Suprapubic skin (tissue), 4 donors: Measurements from ENCODE around the gene GABRB2. TPM values are rescaled to one million over a fixed set of nuclear protein-coding genes. Genes with fewer than 3 reads are reported as not detected.
"Not testable (repeated sequence)": the region's sequence is repeated elsewhere in the genome, so short reads cannot be mapped to it uniquely, and the experiment has no call there.

ENCODE experiments used
- DNase-seq, 2 donors: peaks; one replicate each; pipeline ENCODE4 v3.0.0-alpha.2; 2019; ENCODE audit warnings: low spot score in 2 of 2
- H3K27ac ChIP-seq: fragments of 200-600 bp; sonication (generic); one replicate; pipeline ENCODE4 v1.5.1; 2019
- H3K27me3 ChIP-seq: fragments of 200-600 bp; sonication (generic); one replicate; pipeline ENCODE4 v1.5.1; 2019
- H3K36me3 ChIP-seq: fragments of 200-600 bp; sonication (generic); one replicate; pipeline ENCODE4 v1.5.1; 2019
- H3K4me1 ChIP-seq: fragments of 200-600 bp; sonication (generic); one replicate; pipeline ENCODE4 v1.5.1; 2019
- H3K4me3 ChIP-seq: fragments of 200-600 bp; sonication (generic); one replicate; pipeline ENCODE4 v1.5.1; 2019; ENCODE audit warnings: mild to moderate bottlenecking
- H3K9me3 ChIP-seq: fragments of 200-600 bp; sonication (generic); one replicate; pipeline ENCODE4 v1.5.1; 2019
- CTCF ChIP-seq, 2 donors: fragments of 200-600 bp in 1 of 2; fragments of 450-650 bp in 1 of 2; sonication (generic) in 1 of 2; IDR thresholded peaks; one replicate each; pipeline ENCODE4 v1.5.1; 2016 to 2019; ENCODE audit warnings: antibody characterized with exemption in 2 of 2, mild to moderate bottlenecking in 1 of 2, moderate library complexity in 1 of 2
- EP300 ChIP-seq: sonication (generic); formaldehyde crosslinking; IDR thresholded peaks from one replicate; pipeline ENCODE4 v1.6.1; 2017; ENCODE audit warnings: antibody characterized with exemption
- POLR2A ChIP-seq, 2 donors: fragments of 450-650 bp; IDR thresholded peaks; one replicate each; pipeline ENCODE4 v1.6.1; 2017; ENCODE audit warnings: antibody characterized with exemption in 2 of 2, mild to moderate bottlenecking in 2 of 2, moderate library complexity in 2 of 2
- POLR2AphosphoS5 ChIP-seq, 3 donors: sonication (generic); formaldehyde crosslinking; IDR thresholded peaks; one replicate each; pipeline ENCODE4 v1.6.1; 2017; ENCODE audit warnings: antibody characterized with exemption in 3 of 3
- WGBS: methylation state at CpG from one replicate; pipeline ENCODE4 v1.1.5; 2018; 5-methylcytosine and 5-hydroxymethylcytosine counted together
- total RNA-seq, 4 donors: library from RNA; depleted of rRNA; stranded (reverse); fragments of >200 nt; gene quantifications; one replicate each; pipeline ENCODE4 v1.1.0, GENCODE V29; 2016

The GABRB2 gene
- total RNA-seq, 4 donors from 2014 or later = 0.11 to 1.6 (median 0.24) TPM; not detected in 1

GRCh38 chr5:161311146-161311708 lies 235.3 kb downstream of the GABRB2 start:
- WGBS = 93% methylated on average over 2 of the region's 2 CpGs
- no peaks in the 10 kb centered on the region for H3K36me3 ChIP-seq
- no peak overlapping the region for H3K4me3 ChIP-seq
- no peaks in the 10 kb centered on the region for H3K9me3 ChIP-seq
- no peak for DNase-seq
- no peak for TF ChIP-seq POLR2A (IDR thresholded peaks at IDR 0.05)
- no peak overlapping the region for H3K27ac ChIP-seq
- no peaks in the 10 kb centered on the region for H3K4me1 ChIP-seq
- no peaks in the 10 kb centered on the region for H3K27me3 ChIP-seq

- 62% methylated on average over 4 of the region's 4 CpGs for WGBS
- H3K4me1 ChIP-seq = no peaks in the 10 kb centered on the region
- H3K27ac ChIP-seq = no peak overlapping the region
- no peaks in the 10 kb centered on the region for H3K27me3 ChIP-seq
- H3K36me3 ChIP-seq = no peaks in the 10 kb centered on the region
- no peaks in the 10 kb centered on the region for H3K9me3 ChIP-seq
- DNase-seq = no peak
- no peak overlapping the region for H3K4me3 ChIP-seq
- TF ChIP-seq POLR2A (IDR thresholded peaks at IDR 0.05) = no peak
- no peak for TF ChIP-seq EP300
- TF ChIP-seq POLR2AphosphoS5 (IDR thresholded peaks at IDR 0.05) = no peak
- TF ChIP-seq CTCF (IDR thresholded peaks at IDR 0.05) = no peak
These were observed 240.1 kb downstream of the GABRB2 start for GRCh38 chr5:161306351-161306995.

GRCh38 chr5:161305601-161306000 lies 240.9 kb downstream of the GABRB2 start:
- DNase-seq = no peak
- Histone ChIP-seq H3K27me3 (no peaks in the 10 kb centered on the region), H3K9me3 (no peaks in the 10 kb centered on the region), H3K4me1 (no peaks in the 10 kb centered on the region), H3K36me3 (no peaks in the 10 kb centered on the region), H3K27ac (no peak overlapping the region), H3K4me3 (no peak overlapping the region)
- TF ChIP-seq CTCF (IDR thresholded peaks at IDR 0.05) (no peak), POLR2A (IDR thresholded peaks at IDR 0.05) (no peak), EP300 (no peak), POLR2AphosphoS5 (IDR thresholded peaks at IDR 0.05) (no peak)

GRCh38 chr5:161302559-161302958 lies 244.0 kb downstream of the GABRB2 start:
- Histone ChIP-seq H3K36me3 (no peaks in the 10 kb centered on the region), H3K4me3 (no peak overlapping the region), H3K27me3 (no peaks in the 10 kb centered on the region), H3K4me1 (no peaks in the 10 kb centered on the region), H3K9me3 (no peaks in the 10 kb centered on the region), H3K27ac (no peak overlapping the region)
- WGBS = 75% methylated on average over 1 of the region's 1 CpG
- TF ChIP-seq POLR2A (IDR thresholded peaks at IDR 0.05) (no peak), POLR2AphosphoS5 (IDR thresholded peaks at IDR 0.05) (no peak)
- no peak for DNase-seq

- no peak overlapping the region for H3K4me3 ChIP-seq
- DNase-seq = no peak
- no peaks in the 10 kb centered on the region for H3K4me1 ChIP-seq
- TF ChIP-seq POLR2AphosphoS5 (IDR thresholded peaks at IDR 0.05) (no peak), EP300 (no peak), POLR2A (IDR thresholded peaks at IDR 0.05) (no peak), CTCF (IDR thresholded peaks at IDR 0.05) (no peak)
- 88% methylated on average over 2 of the region's 2 CpGs for WGBS
- H3K9me3 ChIP-seq = no peaks in the 10 kb centered on the region
- no peak overlapping the region for H3K27ac ChIP-seq
- H3K27me3 ChIP-seq = no peaks in the 10 kb centered on the region
- no peaks in the 10 kb centered on the region for H3K36me3 ChIP-seq
These were observed 244.9 kb downstream of the GABRB2 start for GRCh38 chr5:161301586-161301985.

- Histone ChIP-seq H3K9me3 (no peaks in the 10 kb centered on the region), H3K27me3 (no peaks in the 10 kb centered on the region), H3K4me3 (no peak overlapping the region), H3K4me1 (no peaks in the 10 kb centered on the region), H3K36me3 (no peaks in the 10 kb centered on the region), H3K27ac (no peak overlapping the region)
- TF ChIP-seq EP300 = no peak
- TF ChIP-seq POLR2AphosphoS5 (IDR thresholded peaks at IDR 0.05) = no peak
- no peak for TF ChIP-seq POLR2A (IDR thresholded peaks at IDR 0.05)
- no peak for TF ChIP-seq CTCF (IDR thresholded peaks at IDR 0.05)
- WGBS = 96% methylated on average over 3 of the region's 3 CpGs
- no peak for DNase-seq
These were observed 247.5 kb downstream of the GABRB2 start for GRCh38 chr5:161299053-161299452.

GRCh38 chr5:161297388-161297787 lies 249.1 kb downstream of the GABRB2 start:
- DNase-seq, H3K9me3 ChIP-seq, H3K36me3 ChIP-seq, H3K27ac ChIP-seq, H3K27me3 ChIP-seq, H3K4me1 ChIP-seq, H3K4me3 ChIP-seq: not testable (repeated sequence)
- WGBS = 57% methylated on average over 2 of the region's 2 CpGs
